Keratinocyte (primary cell): ENCODE measurements around the gene ACSS2. TPM values are rescaled to one million over a fixed set of nuclear protein-coding genes. Genes with fewer than 3 reads are reported as not detected.

ENCODE experiments used
- DNase-seq: peaks from one replicate; pipeline ENCODE4 v3.0.0-alpha.2; 2011; ENCODE audit warnings: low read depth, missing footprints, low spot score
- FAIRE-seq: peaks from 2 replicates; lab custom pipeline; 2011; peaks lifted over from hg19 to GRCh38; lab: Jason Lieb, UNC
- H2AFZ ChIP-seq: 2 replicates; pipeline ENCODE4 v1.6.0; 2012; ENCODE audit warnings: low read length, control low read depth, inconsistent platforms; ENCODE audit not compliant: control insufficient read depth
- H3K27ac ChIP-seq: 2 replicates; pipeline ENCODE4 v1.5.1; 2011; ENCODE audit warnings: low read length; ENCODE audit not compliant: control insufficient read depth, insufficient read depth
- H3K27me3 ChIP-seq: 3 replicates; pipeline ENCODE4 v1.6.0; 2011; ENCODE audit warnings: low read length; ENCODE audit not compliant: control insufficient read depth, insufficient read depth; ENCODE audit errors: extremely low read depth
- H3K36me3 ChIP-seq, 2 experiments: 2 replicates in 1 of 2; 3 replicates in 1 of 2; pipeline ENCODE4 v1.5.1; 2011; ENCODE audit warnings: low read length in 2 of 2, mild to moderate bottlenecking in 1 of 2; ENCODE audit not compliant: control insufficient read depth in 2 of 2, insufficient read depth in 2 of 2; ENCODE audit errors: extremely low read depth in 1 of 2
- H3K4me1 ChIP-seq: 3 replicates; pipeline ENCODE4 v1.5.1; 2011; ENCODE audit warnings: low read length; ENCODE audit not compliant: control insufficient read depth, insufficient read depth; ENCODE audit errors: extremely low read depth
- H3K4me2 ChIP-seq: 3 replicates; pipeline ENCODE4 v1.6.0; 2011; ENCODE audit warnings: low read depth, low read length; ENCODE audit not compliant: control insufficient read depth, insufficient read depth; ENCODE audit errors: extremely low read depth
- H3K4me3 ChIP-seq, 3 experiments: fragments of 200-600 bp in 1 of 3; sonication (generic) in 1 of 3; 2 replicates in 2 of 3; 3 replicates in 1 of 3; pipeline ENCODE4 v1.5.1; 2011 to 2016; ENCODE audit warnings: low read length in 3 of 3, mild to moderate bottlenecking in 3 of 3, control low read depth in 2 of 3, inconsistent platforms in 1 of 3, low read depth in 1 of 3, mixed read lengths in 1 of 3, mixed run types in 1 of 3, moderate library complexity in 1 of 3; ENCODE audit not compliant: control insufficient read depth in 2 of 3, insufficient read depth in 2 of 3; ENCODE audit errors: extremely low read depth in 1 of 3
- H3K79me2 ChIP-seq: 2 replicates; pipeline ENCODE4 v1.6.0; 2012; ENCODE audit warnings: low read length; ENCODE audit not compliant: control insufficient read depth, insufficient read depth
- H3K9ac ChIP-seq: 3 replicates; pipeline ENCODE4 v1.6.0; 2011; ENCODE audit warnings: low read length; ENCODE audit not compliant: control insufficient read depth, insufficient read depth; ENCODE audit errors: extremely low read depth
- H3K9me1 ChIP-seq: 3 replicates; pipeline ENCODE4 v1.6.0; 2011; ENCODE audit warnings: low read length; ENCODE audit not compliant: control insufficient read depth, insufficient read depth; ENCODE audit errors: extremely low read depth
- H3K9me3 ChIP-seq: 2 replicates; pipeline ENCODE4 v1.5.1; 2012; ENCODE audit warnings: low read depth, low read length; ENCODE audit not compliant: control insufficient read depth
- H4K20me1 ChIP-seq: 3 replicates; pipeline ENCODE4 v1.6.0; 2011; ENCODE audit warnings: low read length; ENCODE audit not compliant: control insufficient read depth, insufficient read depth; ENCODE audit errors: extremely low read depth
- CTCF ChIP-seq, 3 experiments: IDR thresholded peaks in 1 of 3; conservative IDR thresholded peaks in 1 of 3; optimal IDR thresholded peaks in 1 of 3; 2 replicates in 2 of 3; 3 replicates in 1 of 3; pipeline versions ENCODE3 to v1.5.1; 2011; ENCODE audit warnings: low read length in 3 of 3, mild to moderate bottlenecking in 3 of 3, moderate library complexity in 2 of 3, control low read depth in 1 of 3, inconsistent platforms in 1 of 3; ENCODE audit not compliant: insufficient read depth in 2 of 3; ENCODE audit errors: extremely low read depth in 1 of 3
- EZH2 ChIP-seq: IDR thresholded peaks from one replicate; pipeline ENCODE4 v1.6.1; 2012; ENCODE audit warnings: inconsistent platforms, mild to moderate bottlenecking, low read length, moderate library complexity
- dilution Hi-C: fragments of 300-500 bp; cut with MboI; formaldehyde crosslinking; loops from one replicate; pipeline ENCODE4 v1.7.0; 2020; ENCODE audit warnings: low sequenced_read_pairs; ENCODE audit not compliant: extremely low pct_ligation_motif_present
- polyA plus RNA-seq, 5 experiments: library from polyadenylated mRNA; depleted of rRNA in 3 of 5; stranded (reverse) in 3 of 5; stranded (forward) in 1 of 5; unstranded in 1 of 5; fragments of >200 nt; gene quantifications; 1 replicate in 1 of 5; 2 replicates in 3 of 5; 3 replicates in 1 of 5; pipeline versions ENCODE4 v1.2.1 to v1.2.3, GENCODE V29; 2011 to 2012; ENCODE audit warnings: missing spikeins in 2 of 5, low read depth in 1 of 5, low replicate concordance in 1 of 5

ACSS2 gene
- polyA plus RNA-seq, 1 donor (not counting 4 experiments of a cell fraction or from before 2014, with no cell fraction given) = 90.6 TPM

- TF ChIP-seq EZH2 (no peak), CTCF (optimal IDR thresholded peaks at IDR 0.05 in 1 of 3, IDR thresholded peaks at IDR 0.05 in 1 of 3, conservative IDR thresholded peaks at IDR 0.05 in 1 of 3; ENCODE audit: extremely low read depth in 1 of 3, insufficient read depth in 2 of 3, low read length in 3 of 3) (no peak)
These were observed 97.8 kb downstream of the ACSS2 start for GRCh38 chr20:34974246-34974645.

GRCh38 chr20:34976286-34976685 is 99.9 kb downstream of the ACSS2 start:
- dilution Hi-C loops = no loop called here
- DNase-seq (no peak), FAIRE-seq (no peak)
- Histone ChIP-seq H3K4me2 (no peak overlapping the region), H4K20me1 (no peaks in the 10 kb centered on the region), H3K27ac (no peak overlapping the region), H3K36me3 (no peaks in the 10 kb centered on the region), H3K9me3 (no peaks in the 10 kb centered on the region), H2AFZ (no peak overlapping the region), H3K27me3 (no peaks in the 10 kb centered on the region), H3K4me1 (no peaks in the 10 kb centered on the region), H3K9ac (no peak overlapping the region), H3K4me3 (no peak overlapping the region), H3K9me1 (no peaks in the 10 kb centered on the region), H3K79me2 (no peaks in the 10 kb centered on the region)
- TF ChIP-seq CTCF (optimal IDR thresholded peaks at IDR 0.05 in 1 of 3, IDR thresholded peaks at IDR 0.05 in 1 of 3, conservative IDR thresholded peaks at IDR 0.05 in 1 of 3; ENCODE audit: extremely low read depth in 1 of 3, insufficient read depth in 2 of 3, low read length in 3 of 3) (no peak), EZH2 (no peak)

More at GRCh38 chr20:34974246-34974645, 97.8 kb downstream of the ACSS2 start:
- Histone ChIP-seq H3K27me3 (no peaks in the 10 kb centered on the region), H4K20me1 (no peaks in the 10 kb centered on the region), H2AFZ (no peak overlapping the region), H3K4me2 (no peak overlapping the region), H3K4me3 (no peak overlapping the region), H3K9me1 (no peaks in the 10 kb centered on the region), H3K4me1 (no peaks in the 10 kb centered on the region), H3K9me3 (no peaks in the 10 kb centered on the region), H3K36me3 (no peaks in the 10 kb centered on the region), H3K79me2 (no peaks in the 10 kb centered on the region), H3K9ac (no peak overlapping the region), H3K27ac (no peak overlapping the region)
- no peak for FAIRE-seq
- dilution Hi-C loops = no loop called here
- no peak for DNase-seq

Other genes starting within 250 kb of the ACSS2 start
- 33.6 to 48.0 TPM (median 39.0 TPM) in 3 replicates for gene PIGU, start 199.5 kb upstream of the ACSS2 start, polyA plus RNA-seq
- 0.70 to 2.6 TPM (median 1.0 TPM) in 3 replicates for gene TP53INP2, start 172.3 kb upstream of the ACSS2 start, polyA plus RNA-seq
- gene NCOA6, start 51.0 kb upstream of the ACSS2 start, polyA plus RNA-seq = 9.6 to 15.2 TPM (median 13.3 TPM) in 3 replicates
- gene GGT7, start 3.8 kb upstream of the ACSS2 start, polyA plus RNA-seq = 4.7 to 6.5 TPM (median 5.0 TPM) in 3 replicates
- 101 to 112 TPM (median 101 TPM) in 3 replicates for gene GSS, start 79.2 kb downstream of the ACSS2 start, polyA plus RNA-seq
- 0.01 TPM in 2 of 3 replicates, not detected in the other for gene MYH7B, start 79.3 kb downstream of the ACSS2 start, polyA plus RNA-seq
- gene TRPC4AP, start 216.2 kb downstream of the ACSS2 start, polyA plus RNA-seq = 53.9 to 69.1 TPM (median 64.8 TPM) in 3 replicates